CD14-positive monocyte (primary cell): ENCODE data around the gene IQSEC3. TPM values are rescaled to one million over a fixed set of nuclear protein-coding genes. Genes with fewer than 3 reads are reported as not detected.

Experiments
- DNase-seq, 3 donors: peaks; one replicate each; pipeline ENCODE4 v3.0.0-alpha.2; 2011 to 2022
- H2AFZ ChIP-seq: 2 replicates; pipeline ENCODE4 v1.6.0; 2012; ENCODE audit warnings: mild to moderate bottlenecking, low read depth, low read length, inconsistent platforms; ENCODE audit not compliant: insufficient read depth, poor library complexity, severe bottlenecking
- H3K27ac ChIP-seq, 2 donors: 1 replicate in 1 of 2; 2 replicates in 1 of 2; pipeline ENCODE4 v1.5.1; 2012 to 2013; ENCODE audit warnings: low read length in 2 of 2, control low read depth in 1 of 2, inconsistent platforms in 1 of 2, low read depth in 1 of 2, mild to moderate bottlenecking in 1 of 2
- H3K27me3 ChIP-seq, 2 donors: one replicate each; pipeline versions ENCODE4 v1.6.0 to v1.6.1; 2011 to 2013; ENCODE audit warnings: low read length in 2 of 2; ENCODE audit not compliant: control insufficient read depth in 2 of 2, insufficient read depth in 2 of 2
- H3K36me3 ChIP-seq, 2 donors: replicated peaks in 1 of 2; 1 replicate in 1 of 2; 2 replicates in 1 of 2; pipeline versions ENCODE4 v1.5.1 to v1.6.1; 2012 to 2013; ENCODE audit warnings: low read length in 2 of 2, control low read depth in 1 of 2, inconsistent platforms in 1 of 2, mild to moderate bottlenecking in 1 of 2; ENCODE audit not compliant: insufficient read depth in 2 of 2, control insufficient read depth in 1 of 2
- H3K4me1 ChIP-seq, 2 donors: 1 replicate in 1 of 2; 2 replicates in 1 of 2; pipeline versions ENCODE4 v1.5.1 to v1.6.1; 2012 to 2013; ENCODE audit warnings: low read length in 2 of 2, control low read depth in 1 of 2, inconsistent platforms in 1 of 2, mild to moderate bottlenecking in 1 of 2, moderate library complexity in 1 of 2; ENCODE audit not compliant: insufficient read depth in 2 of 2, control insufficient read depth in 1 of 2
- H3K4me2 ChIP-seq: replicated peaks from 2 replicates; pipeline ENCODE3; 2012; ENCODE audit warnings: low read length, moderate library complexity, mild to moderate bottlenecking; ENCODE audit not compliant: poor library complexity, severe bottlenecking; ENCODE audit errors: extremely low read depth
- H3K4me3 ChIP-seq, 3 experiments: fragments of 200-600 bp in 1 of 3; sonication (generic) in 1 of 3; replicated peaks in 1 of 3; 1 replicate in 2 of 3; 2 replicates in 1 of 3; pipeline ENCODE4 v1.5.1; 2011 to 2013; ENCODE audit warnings: low read length in 3 of 3, mild to moderate bottlenecking in 3 of 3, control low read depth in 2 of 3, low read depth in 2 of 3, inconsistent platforms in 1 of 3, moderate library complexity in 1 of 3
- H3K79me2 ChIP-seq: 2 replicates; pipeline ENCODE4 v1.6.0; 2012; ENCODE audit warnings: mild to moderate bottlenecking, control low read depth, inconsistent platforms, low read length, moderate library complexity; ENCODE audit not compliant: insufficient read depth
- H3K9ac ChIP-seq: 2 replicates; pipeline ENCODE4 v1.6.0; 2017; ENCODE audit warnings: low read length, mild to moderate bottlenecking; ENCODE audit not compliant: insufficient read depth, poor library complexity, severe bottlenecking
- H3K9me3 ChIP-seq, 2 donors: replicated peaks in 1 of 2; 1 replicate in 1 of 2; 2 replicates in 1 of 2; pipeline versions ENCODE4 v1.5.1 to v1.6.1; 2012 to 2013; ENCODE audit warnings: low read length in 2 of 2, control low read depth in 1 of 2; ENCODE audit not compliant: control insufficient read depth in 1 of 2, insufficient read depth in 1 of 2
- H4K20me1 ChIP-seq: 2 replicates; pipeline ENCODE4 v1.6.0; 2012; ENCODE audit warnings: mild to moderate bottlenecking, low read length, control low read depth, moderate library complexity; ENCODE audit not compliant: insufficient read depth
- H3K27ac Mint-ChIP-seq, 7 donors: one replicate each; pipeline ENCODE4 v1.8.0; 2020; ENCODE audit warnings: mild to moderate bottlenecking in 7 of 7, mixed read lengths in 7 of 7, moderate library complexity in 6 of 7, inconsistent platforms in 2 of 7
- H3K27me3 Mint-ChIP-seq, 3 donors: one replicate each; pipeline ENCODE4 v1.8.0; 2021 to 2022; ENCODE audit warnings: low read depth in 3 of 3, mild to moderate bottlenecking in 3 of 3, mixed read lengths in 3 of 3, moderate library complexity in 3 of 3, inconsistent platforms in 1 of 3
- H3K36me3 Mint-ChIP-seq, 2 donors: one replicate each; pipeline ENCODE4 v1.8.0; 2020; ENCODE audit warnings: mixed read lengths in 2 of 2, inconsistent platforms in 1 of 2, mild to moderate bottlenecking in 1 of 2
- H3K4me1 Mint-ChIP-seq: one replicate; pipeline ENCODE4 v1.8.0; 2020; ENCODE audit warnings: mild to moderate bottlenecking, mixed read lengths
- H3K4me3 Mint-ChIP-seq, 2 donors: one replicate each; pipeline ENCODE4 v1.8.0; 2020; ENCODE audit warnings: mild to moderate bottlenecking in 2 of 2, mixed read lengths in 2 of 2, moderate library complexity in 1 of 2
- H3K9me3 Mint-ChIP-seq, 7 donors: one replicate each; pipeline ENCODE4 v1.8.0; 2020 to 2022; ENCODE audit warnings: mixed read lengths in 7 of 7, mild to moderate bottlenecking in 6 of 7, moderate library complexity in 6 of 7, inconsistent platforms in 2 of 7
- CTCF ChIP-seq: fragments of 200-600 bp; IDR thresholded peaks from one replicate; pipeline ENCODE4 v1.8.0; 2022; ENCODE audit warnings: antibody characterized with exemption, mild to moderate bottlenecking
- WGBS: methylation state at CpG from one replicate; pipeline ENCODE4 v1.1.5; 2013; ENCODE audit warnings: missing lambda C conversion rate; ENCODE audit not compliant: insufficient coverage; 5-methylcytosine and 5-hydroxymethylcytosine counted together
- intact Hi-C, 2 donors: fragments of 100-400 bp; cut with micrococcal nuclease; formaldehyde crosslinking; loops; one replicate each; pipeline versions ENCODE4 v1.15.0 to v1.15.1; 2023
- polyA plus RNA-seq, 3 donors: library from polyadenylated mRNA; depleted of rRNA in 1 of 3; unstranded in 2 of 3; stranded (reverse) in 1 of 3; fragments of 300-500 nt in 2 of 3; fragments of >200 nt in 1 of 3; fragmentation: Illumina TruSeq in 2 of 3; gene quantifications; 1 replicate in 2 of 3; 2 replicates in 1 of 3; pipeline ENCODE4 v1.2.3, GENCODE V29; 2012 to 2021

IQSEC3 gene
- polyA plus RNA-seq, 3 donors: not detected

GRCh38 chr12:220946-221550 is 154.5 kb downstream of the IQSEC3 start:
- Histone ChIP-seq H3K9me3 (no peaks in the 10 kb centered on the region), H3K4me1 (peaks cover 4 to 7% of the 10 kb centered on the region in 2 donors), H3K27me3 (no peaks in the 10 kb centered on the region), H4K20me1 (no peaks in the 10 kb centered on the region), H3K79me2 (no peaks in the 10 kb centered on the region), H3K4me2 (no peak overlapping the region), H3K36me3 (no peaks in the 10 kb centered on the region), H3K9ac (no peak overlapping the region), H3K27ac (no peak overlapping the region), H2AFZ (no peak overlapping the region), H3K4me3 (no peak overlapping the region)
- DNase-seq: no peak
- no peak for TF ChIP-seq CTCF
- Mint-ChIP-seq H3K27ac (no peak overlapping the region), H3K4me1 (no peaks in the 10 kb centered on the region), H3K4me3 (no peak overlapping the region), H3K27me3 (peaks cover 2 to 7% (median 6%) of the 10 kb centered on the region in 3 donors), H3K36me3 (no peaks in the 10 kb centered on the region), H3K9me3 (no peaks in the 10 kb centered on the region)
- intact Hi-C loops: no loop called here
- 97% methylated on average over 13 of the region's 19 CpGs for WGBS

GRCh38 chr12:221736-222135 is 155.2 kb downstream of the IQSEC3 start:
- H3K9ac ChIP-seq: no peak overlapping the region
- H3K9me3 ChIP-seq: no peaks in the 10 kb centered on the region
- H3K27me3 ChIP-seq: no peaks in the 10 kb centered on the region
- 100% methylated on average over 3 of the region's 6 CpGs for WGBS
- Mint-ChIP-seq H3K4me3 (no peak overlapping the region), H3K27me3 (peaks cover 2 to 8% (median 6%) of the 10 kb centered on the region in 3 donors), H3K9me3 (no peaks in the 10 kb centered on the region), H3K36me3 (no peaks in the 10 kb centered on the region), H3K4me1 (no peaks in the 10 kb centered on the region), H3K27ac (no peak overlapping the region)
- H3K4me1 ChIP-seq: peaks cover 4 to 7% of the 10 kb centered on the region in 2 donors
- H3K4me3 ChIP-seq: no peak overlapping the region
- no peaks in the 10 kb centered on the region for H4K20me1 ChIP-seq
- H3K79me2 ChIP-seq: no peaks in the 10 kb centered on the region
- no peak for DNase-seq
- intact Hi-C loops: no loop called here
- no peaks in the 10 kb centered on the region for H3K36me3 ChIP-seq
- H3K4me2 ChIP-seq: no peak overlapping the region
- H2AFZ ChIP-seq: no peak overlapping the region
- no peak for TF ChIP-seq CTCF
- H3K27ac ChIP-seq: no peak overlapping the region
